Sigmoid colon (tissue), 7 donors: Measurements from ENCODE around the gene RPL3. TPM values are rescaled to one million over a fixed set of nuclear protein-coding genes. Genes with fewer than 3 reads are reported as not detected.
A peak's percentile ranks its signal among the peaks of the same experiment; 100 is the strongest.

Experiments
- DNase-seq: peaks from one replicate; pipeline ENCODE4 v3.0.0-alpha.2; 2019
- H3K27ac ChIP-seq, 4 donors: fragments of 200-600 bp; sonication (generic); one replicate each; pipeline ENCODE4 v1.5.1; 2016 to 2019; ENCODE audit warnings: mild to moderate bottlenecking in 1 of 4
- H3K27me3 ChIP-seq, 3 donors: fragments of 200-600 bp; sonication (generic); one replicate each; pipeline ENCODE4 v1.5.1; 2019; ENCODE audit warnings: mild to moderate bottlenecking in 1 of 3
- H3K36me3 ChIP-seq, 4 donors: fragments of 200-600 bp; sonication (generic); one replicate each; pipeline ENCODE4 v1.5.1; 2016 to 2019
- H3K4me1 ChIP-seq, 4 donors: fragments of 200-600 bp; sonication (generic); one replicate each; pipeline ENCODE4 v1.5.1; 2017 to 2019
- H3K4me3 ChIP-seq, 4 donors: fragments of 200-600 bp; sonication (generic); one replicate each; pipeline ENCODE4 v1.5.1; 2017 to 2019; ENCODE audit warnings: mild to moderate bottlenecking in 2 of 4, moderate library complexity in 1 of 4
- H3K9me3 ChIP-seq, 4 donors: fragments of 200-600 bp in 3 of 4; sonication (generic) in 3 of 4; one replicate each; pipeline versions ENCODE4 v1.5.1 to v1.6.1; 2013 to 2019
- CTCF ChIP-seq, 4 experiments: fragments of 450-650 bp in 3 of 4; fragments of 200-600 bp in 1 of 4; IDR thresholded peaks; one replicate each; pipeline ENCODE4 v1.5.1; 2016 to 2019; ENCODE audit warnings: antibody characterized with exemption in 4 of 4, mild to moderate bottlenecking in 3 of 4, moderate library complexity in 2 of 4
- EP300 ChIP-seq, 4 donors: sonication (generic); formaldehyde crosslinking; IDR thresholded peaks; one replicate each; pipeline ENCODE4 v1.6.1; 2017; ENCODE audit warnings: antibody characterized with exemption in 4 of 4
- POLR2A ChIP-seq, 2 donors: fragments of 450-650 bp; IDR thresholded peaks; one replicate each; pipeline ENCODE4 v1.6.1; 2016; ENCODE audit warnings: antibody characterized with exemption in 2 of 2, mild to moderate bottlenecking in 2 of 2, moderate library complexity in 2 of 2
- POLR2AphosphoS5 ChIP-seq, 4 donors: sonication (generic); formaldehyde crosslinking; IDR thresholded peaks; one replicate each; pipeline ENCODE4 v1.6.1; 2017; ENCODE audit warnings: antibody characterized with exemption in 4 of 4
- WGBS, 2 donors: extraction: QIAGEN DNeasy Blood & Tissue Kit; methylation state at CpG; one replicate each; pipeline ENCODE4 v1.1.7; 2013; 5-methylcytosine and 5-hydroxymethylcytosine counted together
- intact Hi-C: fragments of 100-400 bp; cut with DNase I; formaldehyde crosslinking; loops from one replicate; pipeline ENCODE4 v1.15.1; 2023
- polyA plus RNA-seq, 3 donors: library from polyadenylated mRNA; stranded (reverse); fragments of 200-250 nt; gene quantifications; one replicate each; pipeline ENCODE4 v1.2.3, GENCODE V29; 2013
- total RNA-seq, 4 donors: library from RNA; depleted of rRNA; stranded (reverse); fragments of >200 nt; gene quantifications; one replicate each; pipeline ENCODE4 v1.1.0, GENCODE V29; 2016
- donor health status: healthy with polysubstance abuse.
- donor health status: Bipolar disorder and iron deficiency.
- donor health status: healthy.

Gene RPL3
- total and polyA plus RNA-seq, 7 donors, result 1,532 to 4,917 (median 2,212) TPM

GRCh38 chr22:39349967-39350726 is 30.7 kb upstream of the RPL3 start, which contains the start of gene SYNGR1:
SYNGR1 (plus strand) TSS chr22:39349991; CDS start chr22:39350011, 20 bp downstream.
- H3K9me3 ChIP-seq, result no peaks in the 10 kb centered on the region
- no peak for DNase-seq
- no peaks in the 10 kb centered on the region for H3K36me3 ChIP-seq
- TF ChIP-seq CTCF (IDR thresholded peaks at IDR 0.05) (no peak), POLR2A (IDR thresholded peaks at IDR 0.05) (no peak), EP300 (IDR thresholded peaks at IDR 0.05) (no peak), POLR2AphosphoS5 (IDR thresholded peaks at IDR 0.05) (peak in 2 of 4 donors; percentile 60 to 71)
- H3K27me3 ChIP-seq, result no peaks in the 10 kb centered on the region
- H3K27ac ChIP-seq, result peak within 1 kb of the TSS; percentile 72 to 82 (median 77)
- intact Hi-C loops, result loop anchor here (5.0 kb wide), 2 partner anchors 47 to 172 kb away; partner anchors contain the start of genes ATF4 and TAB1
- H3K4me3 ChIP-seq, result peak within 1 kb of the TSS; percentile 63 to 98 (median 78)
- H3K4me1 ChIP-seq, result peaks cover 0 to 22% (median 19%) of the 10 kb centered on the region in 4 donors
- 1% methylated on average over 87 of the region's 87 CpGs for WGBS, 2 donors

GRCh38 chr22:39349506-39349966 is 30.1 kb upstream of the RPL3 start:
- 2 to 4% methylated on average over 57 of the region's 57 CpGs for WGBS, 2 donors
- H3K4me1 ChIP-seq, result peaks cover 0 to 22% (median 19%) of the 10 kb centered on the region in 4 donors
- intact Hi-C loops, result no loop called here
- no peak for DNase-seq
- no peaks in the 10 kb centered on the region for H3K27me3 ChIP-seq
- peak overlapping the region; percentile 63 to 98 (median 78) for H3K4me3 ChIP-seq
- H3K36me3 ChIP-seq, result no peaks in the 10 kb centered on the region
- peak overlapping the region; percentile 60 to 82 (median 77) for H3K27ac ChIP-seq
- no peaks in the 10 kb centered on the region for H3K9me3 ChIP-seq
- no peak for TF ChIP-seq POLR2A (IDR thresholded peaks at IDR 0.05)
- no peak for TF ChIP-seq EP300 (IDR thresholded peaks at IDR 0.05)
- TF ChIP-seq POLR2AphosphoS5 (IDR thresholded peaks at IDR 0.05), result no peak
- no peak for TF ChIP-seq CTCF (IDR thresholded peaks at IDR 0.05)

GRCh38 chr22:39348909-39349505 is 29.6 kb upstream of the RPL3 start:
- H3K27me3 ChIP-seq, result no peaks in the 10 kb centered on the region
- peak overlapping the region; percentile 49 to 74 (median 63) for H3K27ac ChIP-seq
- peak overlapping the region; percentile 43 to 98 (median 78) for H3K4me3 ChIP-seq
- DNase-seq, result no peak
- H3K9me3 ChIP-seq, result no peaks in the 10 kb centered on the region
- WGBS, 2 donors, result 23 to 57% methylated on average over 11 of the region's 11 CpGs
- intact Hi-C loops, result no loop called here
- H3K36me3 ChIP-seq, result no peaks in the 10 kb centered on the region
- TF ChIP-seq POLR2AphosphoS5 (IDR thresholded peaks at IDR 0.05) (no peak), EP300 (IDR thresholded peaks at IDR 0.05) (no peak), POLR2A (IDR thresholded peaks at IDR 0.05) (no peak), CTCF (IDR thresholded peaks at IDR 0.05) (no peak)
- peaks cover 0 to 22% (median 19%) of the 10 kb centered on the region in 4 donors for H3K4me1 ChIP-seq

GRCh38 chr22:39345231-39345630 is 25.8 kb upstream of the RPL3 start:
- no peak overlapping the region for H3K4me3 ChIP-seq
- no peaks in the 10 kb centered on the region for H3K9me3 ChIP-seq
- WGBS, 2 donors, result 91 to 94% methylated on average over 4 of the region's 4 CpGs
- H3K27me3 ChIP-seq, result no peaks in the 10 kb centered on the region
- TF ChIP-seq POLR2AphosphoS5 (IDR thresholded peaks at IDR 0.05), result no peak
- no peak for TF ChIP-seq CTCF (IDR thresholded peaks at IDR 0.05)
- TF ChIP-seq POLR2A (IDR thresholded peaks at IDR 0.05), result no peak
- TF ChIP-seq EP300 (IDR thresholded peaks at IDR 0.05), result no peak
- no peaks in the 10 kb centered on the region for H3K36me3 ChIP-seq
- peaks cover 0 to 9% (median 7%) of the 10 kb centered on the region in 4 donors for H3K4me1 ChIP-seq
- no peak for DNase-seq
- no peak overlapping the region for H3K27ac ChIP-seq
- intact Hi-C loops, result no loop called here
